ENCODE measurements around the gene HSPBAP1. TPM values are rescaled to one million over a fixed set of nuclear protein-coding genes. Genes with fewer than 3 reads are reported as not detected.

Gene HSPBAP1
- total RNA-seq, 1 experiment from 2014 or later, result 6.4 TPM

GRCh38 chr3:122800031-122800430 lies 6.4 kb upstream of the HSPBAP1 start:
- no peak for ATAC-seq

GRCh38 chr3:122799322-122799721 lies 5.7 kb upstream of the HSPBAP1 start:
- H3K9me2 ChIP-seq (replicated peaks; ENCODE audit: low read length), result no peaks in the 10 kb centered on the region
- TF ChIP-seq EZH2phosphoT487 (IDR thresholded peaks at IDR 0.05; ENCODE audit: borderline replicate concordance, low read length), result no peak
- TF ChIP-seq CTCF (conservative IDR thresholded peaks at IDR 0.05; ENCODE audit: low read depth, low read length), result no peak
- no peak for TF ChIP-seq EZH2 (IDR thresholded peaks at IDR 0.05; ENCODE audit: low read length, unreplicated experiment)
- ChIA-PET POLR2A (ENCODE audit: unreplicated experiment) (no interaction called here), CTCF (no interaction called here)
- no peak overlapping the region for H3K27ac ChIP-seq (ENCODE audit: low read length)
- BruUV-seq (replicated peaks), result no TSS peak
- H3K4me1 ChIP-seq (ENCODE audit: insufficient read depth, low read length), result peaks cover 22% of the 10 kb centered on the region
- no peak for ATAC-seq
- peaks cover 18% of the 10 kb centered on the region for H3K79me2 ChIP-seq (ENCODE audit: low read length)
- H3K4me3 ChIP-seq (ENCODE audit: low read length), result no peak overlapping the region
- H3K36me3 ChIP-seq (ENCODE audit: low read depth, low read length), result no peaks in the 10 kb centered on the region
- H3K4me2 ChIP-seq (ENCODE audit: low read length), result no peak overlapping the region
- H4K20me1 ChIP-seq (ENCODE audit: low read length), result no peaks in the 10 kb centered on the region; the same call in 1 of the 2 replicates
- no peak overlapping the region for H3K9ac ChIP-seq (ENCODE audit: low read length)
- H3K27me3 ChIP-seq (ENCODE audit: low read length), result no peaks in the 10 kb centered on the region
- H2AFZ ChIP-seq (ENCODE audit: low read length), result no peak overlapping the region
- no peaks in the 10 kb centered on the region for H3K9me3 ChIP-seq (ENCODE audit: low read length)
- H3F3A ChIP-seq (ENCODE audit: low read length, unreplicated experiment), result no peaks in the 10 kb centered on the region
- intact Hi-C loops (cut with micrococcal nuclease), result no loop called here
- DNase-seq, result no peak

More at GRCh38 chr3:122800031-122800430, 6.4 kb upstream of the HSPBAP1 start:
- CTCF ChIA-PET, result no interaction called here
- no peaks in the 10 kb centered on the region for H3K36me3 ChIP-seq (ENCODE audit: low read depth, low read length)
- peaks cover 18% of the 10 kb centered on the region for H3K79me2 ChIP-seq (ENCODE audit: low read length)
- TF ChIP-seq CTCF (conservative IDR thresholded peaks at IDR 0.05; ENCODE audit: low read depth, low read length) (no peak), EZH2 (IDR thresholded peaks at IDR 0.05; ENCODE audit: low read length, unreplicated experiment) (no peak), EZH2phosphoT487 (IDR thresholded peaks at IDR 0.05; ENCODE audit: borderline replicate concordance, low read length) (no peak)
- H3K27ac ChIP-seq (ENCODE audit: low read length), result no peak overlapping the region
- H3K4me1 ChIP-seq (ENCODE audit: insufficient read depth, low read length), result peaks cover 20% of the 10 kb centered on the region
- no peaks in the 10 kb centered on the region for H3K27me3 ChIP-seq (ENCODE audit: low read length)
- intact Hi-C loops (cut with micrococcal nuclease), result no loop called here
- H3K9ac ChIP-seq (ENCODE audit: low read length), result no peak overlapping the region
- BruUV-seq (replicated peaks), result no TSS peak
- no peak overlapping the region for H2AFZ ChIP-seq (ENCODE audit: low read length)
- no peaks in the 10 kb centered on the region for H3F3A ChIP-seq (ENCODE audit: low read length, unreplicated experiment)
- no peak for DNase-seq
- no peaks in the 10 kb centered on the region; the same call in 1 of the 2 replicates for H4K20me1 ChIP-seq (ENCODE audit: low read length)
- H3K4me2 ChIP-seq (ENCODE audit: low read length), result no peak overlapping the region
- H3K4me3 ChIP-seq (ENCODE audit: low read length), result no peak overlapping the region
- POLR2A ChIA-PET (ENCODE audit: unreplicated experiment), result no interaction called here
- no peaks in the 10 kb centered on the region for H3K9me2 ChIP-seq (replicated peaks; ENCODE audit: low read length)
- H3K9me3 ChIP-seq (ENCODE audit: low read length), result no peaks in the 10 kb centered on the region

GRCh38 chr3:122797291-122797690 lies 3.7 kb upstream of the HSPBAP1 start:
- Histone ChIP-seq H3K4me3 (ENCODE audit: low read length) (no peak overlapping the region), H3K79me2 (ENCODE audit: low read length) (peaks cover 24% of the 10 kb centered on the region), H3K4me1 (ENCODE audit: insufficient read depth, low read length) (peaks cover 33% of the 10 kb centered on the region), H3F3A (ENCODE audit: low read length, unreplicated experiment) (no peaks in the 10 kb centered on the region), H3K27me3 (ENCODE audit: low read length) (no peaks in the 10 kb centered on the region), H3K9me3 (ENCODE audit: low read length) (no peaks in the 10 kb centered on the region), H3K9me2 (replicated peaks; ENCODE audit: low read length) (no peaks in the 10 kb centered on the region), H4K20me1 (ENCODE audit: low read length) (no peaks in the 10 kb centered on the region; the same call in 1 of the 2 replicates), H3K36me3 (ENCODE audit: low read depth, low read length) (no peaks in the 10 kb centered on the region), H3K4me2 (ENCODE audit: low read length) (peak overlapping the region; percentile 99; the same call in 1 of the 2 replicates), H3K9ac (ENCODE audit: low read length) (no peak overlapping the region), H2AFZ (ENCODE audit: low read length) (no peak overlapping the region), H3K27ac (ENCODE audit: low read length) (no peak overlapping the region)
- intact Hi-C loops (cut with micrococcal nuclease), result no loop called here
- DNase-seq (peak; percentile 30), ATAC-seq (no peak)
- TF ChIP-seq EZH2 (IDR thresholded peaks at IDR 0.05; ENCODE audit: low read length, unreplicated experiment) (no peak), EZH2phosphoT487 (IDR thresholded peaks at IDR 0.05; ENCODE audit: borderline replicate concordance, low read length) (no peak), CTCF (conservative IDR thresholded peaks at IDR 0.05; ENCODE audit: low read depth, low read length) (no peak)
- CTCF ChIA-PET, result no interaction called here
- no TSS peak for BruUV-seq (replicated peaks)
- POLR2A ChIA-PET (ENCODE audit: unreplicated experiment), result no interaction called here

Measured in PC-3 (cell line).